LHCN-M2 (cell line): ENCODE measurements around the gene PRPF18. TPM values are rescaled to one million over a fixed set of nuclear protein-coding genes. Genes with fewer than 3 reads are reported as not detected.
A peak's percentile ranks its signal among the peaks of the same experiment; 100 is the strongest.
"Not testable (repeated sequence)": the region's sequence is repeated elsewhere in the genome, so short reads cannot be mapped to it uniquely, and the experiment has no call there.

Source experiments
- DNase-seq: peaks from one replicate; pipeline ENCODE4 v3.0.0-alpha.2; 2012; ENCODE audit warnings: low read depth
- polyA plus RNA-seq: library from polyadenylated mRNA; unstranded; fragments of >200 nt; gene quantifications from one replicate; pipeline ENCODE4 v1.2.1, GENCODE V29; 2012; ENCODE audit warnings: missing spikeins
- total RNA-seq: library from RNA; depleted of rRNA; stranded (reverse); fragments of >200 nt; gene quantifications from 2 replicates; pipeline ENCODE4 v1.2.3, GENCODE V29; 2014; rRNA removed

PRPF18 gene, protein sequence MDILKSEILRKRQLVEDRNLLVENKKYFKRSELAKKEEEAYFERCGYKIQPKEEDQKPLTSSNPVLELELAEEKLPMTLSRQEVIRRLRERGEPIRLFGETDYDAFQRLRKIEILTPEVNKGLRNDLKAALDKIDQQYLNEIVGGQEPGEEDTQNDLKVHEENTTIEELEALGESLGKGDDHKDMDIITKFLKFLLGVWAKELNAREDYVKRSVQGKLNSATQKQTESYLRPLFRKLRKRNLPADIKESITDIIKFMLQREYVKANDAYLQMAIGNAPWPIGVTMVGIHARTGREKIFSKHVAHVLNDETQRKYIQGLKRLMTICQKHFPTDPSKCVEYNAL
- 32.6 and 33.1 TPM in 2 replicates for total RNA-seq
- 10.0 TPM for polyA plus RNA-seq

DNA sequence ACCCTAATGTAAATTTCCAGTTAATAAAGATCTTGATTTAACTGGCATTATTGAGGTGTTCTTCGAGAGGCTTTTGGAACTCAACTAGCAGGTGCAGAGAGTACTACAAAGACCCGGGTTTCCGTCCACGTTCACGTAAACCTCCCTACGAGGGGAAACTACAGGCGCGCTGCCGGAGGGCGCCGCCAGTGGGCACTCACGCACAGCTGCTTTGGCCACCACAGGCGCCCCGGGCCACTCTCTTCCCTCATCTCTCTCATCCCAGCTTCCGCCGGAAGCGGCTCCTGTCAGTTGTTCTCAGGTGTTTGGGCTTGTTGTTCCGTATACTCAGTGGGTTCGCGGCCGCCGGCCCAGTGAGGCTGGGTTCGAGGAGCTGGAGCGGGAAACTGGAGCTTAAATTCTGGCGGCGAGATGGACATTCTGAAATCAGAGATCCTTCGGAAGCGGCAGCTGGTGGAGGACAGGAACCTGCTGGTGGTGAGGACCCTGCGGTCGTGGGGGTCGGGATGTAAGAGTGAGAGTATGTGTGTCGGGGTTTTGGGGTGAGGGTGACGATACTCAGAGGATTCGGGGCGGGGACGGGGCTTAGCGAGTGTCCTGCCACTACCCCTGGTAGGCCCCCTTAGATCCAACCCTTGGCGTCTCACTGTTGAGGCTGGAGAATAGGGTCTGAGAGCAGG is at the start of gene PRPF18:
TSS of gene PRPF18 (plus strand) at position 290 of the 680 bp plus-strand sequence. CDS start at position 412, 122 bp downstream.
- peak; percentile 91 for DNase-seq

DNA sequence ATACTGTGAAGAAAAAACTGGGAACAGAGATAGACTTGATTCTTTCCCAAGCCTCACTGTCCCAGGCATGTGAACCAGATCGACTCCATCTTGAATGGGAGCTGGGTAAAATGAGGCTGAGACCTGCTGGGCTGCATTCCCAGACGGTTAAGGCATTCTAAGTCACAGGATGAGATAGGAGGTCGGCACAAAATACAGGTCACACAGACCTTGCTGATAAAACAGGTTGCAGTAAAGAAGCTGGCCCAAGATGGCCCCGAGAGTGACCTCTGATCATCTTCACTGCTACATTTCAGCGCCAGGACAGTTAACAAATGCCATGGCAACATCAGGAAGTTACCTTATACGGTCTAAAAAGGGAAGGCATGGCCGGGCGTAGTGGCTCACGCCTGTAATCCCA is 48.8 kb upstream of the PRPF18 start:
- DNase-seq, result not testable (repeated sequence)

DNA sequence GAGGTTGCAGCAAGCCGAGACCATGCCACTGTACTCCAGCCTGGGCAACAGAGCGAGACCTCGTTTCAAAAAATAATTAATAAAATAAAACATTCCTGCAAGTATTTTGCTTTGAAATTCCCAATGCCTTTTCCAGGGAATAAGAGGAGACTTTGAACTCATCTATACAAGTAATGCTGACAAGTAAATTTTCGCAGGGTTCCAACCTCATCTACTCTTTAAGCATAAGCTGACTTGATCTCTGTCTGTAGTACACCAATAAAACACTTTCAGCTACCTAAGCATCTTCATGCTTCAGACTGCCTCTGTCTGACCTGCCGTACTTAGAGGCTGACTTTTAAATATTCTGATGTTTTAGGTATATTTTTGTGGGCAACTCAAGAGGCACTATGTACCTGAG is 44.2 kb upstream of the PRPF18 start:
- no peak for DNase-seq

DNA sequence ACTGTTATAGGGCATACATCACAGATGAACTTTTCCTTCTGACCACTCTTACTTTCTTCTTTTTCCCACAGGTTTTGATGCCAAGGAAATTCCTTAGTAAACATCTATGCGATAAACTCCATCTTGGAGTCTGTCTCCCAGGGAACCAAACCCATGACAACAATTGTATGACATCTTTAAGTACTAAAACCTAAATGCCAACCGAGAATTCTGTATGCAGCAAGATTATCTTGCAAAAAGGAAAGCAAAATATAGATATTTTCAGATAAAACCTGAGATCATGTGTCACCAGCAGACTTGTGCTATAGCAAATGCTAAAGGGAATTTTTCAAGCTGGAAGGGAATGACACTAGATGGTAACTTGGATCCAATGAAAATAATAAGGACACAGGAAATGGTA is 36.0 kb upstream of the PRPF18 start:
- no peak for DNase-seq

DNA sequence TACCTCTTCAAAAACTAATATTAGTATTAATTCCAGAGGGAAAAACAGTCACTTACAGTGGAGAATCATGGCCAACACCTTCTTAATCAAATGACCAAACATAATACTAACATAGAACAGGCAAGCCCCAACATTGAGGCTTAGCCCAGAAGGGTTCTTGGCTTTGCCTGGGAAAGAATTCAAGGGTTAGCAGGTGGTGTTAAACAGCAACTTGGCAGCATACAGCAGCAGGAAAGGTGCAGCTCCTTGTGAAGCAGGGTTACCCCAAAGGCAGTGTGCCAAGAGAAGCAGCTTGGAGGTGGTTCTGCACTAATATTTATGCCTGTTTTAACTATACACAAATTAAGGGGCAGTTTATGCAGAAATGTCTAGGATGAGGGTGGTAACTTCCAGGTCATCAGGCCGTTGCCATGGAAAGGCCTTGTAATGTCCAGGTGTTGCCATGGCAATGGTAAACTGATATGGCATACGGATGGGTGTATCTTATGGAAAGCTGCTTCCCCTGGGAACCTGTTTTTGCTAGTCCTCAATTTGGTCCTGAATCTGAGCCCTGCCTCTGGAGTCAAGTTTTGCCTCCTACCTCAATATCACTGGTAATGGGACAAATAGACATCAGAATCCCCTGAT is 30.8 kb upstream of the PRPF18 start:
- peak; percentile 7 for DNase-seq

DNA sequence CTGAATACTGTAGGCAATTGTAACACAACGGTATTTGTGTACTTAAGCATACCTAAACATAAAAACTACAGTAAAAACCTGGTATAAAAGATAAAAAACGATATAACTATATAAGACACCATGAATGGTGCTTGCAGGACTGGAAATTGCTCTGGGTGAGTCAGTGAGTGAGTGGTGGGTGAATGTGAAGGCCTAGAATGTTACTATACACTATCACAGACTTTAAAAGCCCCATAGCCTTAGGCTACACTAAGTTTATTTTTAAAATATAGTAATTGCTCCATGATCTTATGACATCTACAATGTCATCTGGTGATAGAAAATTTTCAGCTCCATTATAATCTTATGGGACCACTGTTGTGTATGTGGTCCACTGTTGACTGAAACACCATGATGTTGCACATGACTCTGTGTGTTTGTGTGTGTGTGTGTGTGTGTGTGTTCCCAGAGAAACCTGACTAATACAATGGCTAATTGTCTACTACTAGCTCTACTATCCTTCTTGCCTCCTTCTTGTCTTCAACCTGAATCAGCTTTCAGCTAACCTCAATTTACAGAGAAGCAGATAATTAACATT is 27.6 kb upstream of the PRPF18 start:
- DNase-seq, result no peak

DNA sequence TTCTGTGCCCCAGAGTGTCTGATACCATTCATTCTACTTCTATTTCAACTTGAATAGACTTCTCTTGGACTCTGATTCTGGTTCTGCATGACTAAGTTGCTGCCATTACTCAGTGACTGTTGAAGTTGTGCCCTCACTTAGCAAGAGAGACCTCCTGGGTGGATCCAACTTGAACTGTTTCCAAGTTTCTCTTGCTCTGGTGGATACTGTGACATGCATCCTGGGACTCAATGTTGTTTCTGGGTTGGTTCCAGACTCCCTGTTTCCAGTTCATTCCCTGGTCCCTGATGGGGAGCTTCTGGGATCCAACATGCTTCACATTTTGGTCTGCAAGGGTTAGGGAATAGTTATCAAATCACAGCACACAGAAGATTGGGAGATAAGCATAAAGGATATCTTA is 26.2 kb upstream of the PRPF18 start:
- DNase-seq, result peak; percentile 38

DNA sequence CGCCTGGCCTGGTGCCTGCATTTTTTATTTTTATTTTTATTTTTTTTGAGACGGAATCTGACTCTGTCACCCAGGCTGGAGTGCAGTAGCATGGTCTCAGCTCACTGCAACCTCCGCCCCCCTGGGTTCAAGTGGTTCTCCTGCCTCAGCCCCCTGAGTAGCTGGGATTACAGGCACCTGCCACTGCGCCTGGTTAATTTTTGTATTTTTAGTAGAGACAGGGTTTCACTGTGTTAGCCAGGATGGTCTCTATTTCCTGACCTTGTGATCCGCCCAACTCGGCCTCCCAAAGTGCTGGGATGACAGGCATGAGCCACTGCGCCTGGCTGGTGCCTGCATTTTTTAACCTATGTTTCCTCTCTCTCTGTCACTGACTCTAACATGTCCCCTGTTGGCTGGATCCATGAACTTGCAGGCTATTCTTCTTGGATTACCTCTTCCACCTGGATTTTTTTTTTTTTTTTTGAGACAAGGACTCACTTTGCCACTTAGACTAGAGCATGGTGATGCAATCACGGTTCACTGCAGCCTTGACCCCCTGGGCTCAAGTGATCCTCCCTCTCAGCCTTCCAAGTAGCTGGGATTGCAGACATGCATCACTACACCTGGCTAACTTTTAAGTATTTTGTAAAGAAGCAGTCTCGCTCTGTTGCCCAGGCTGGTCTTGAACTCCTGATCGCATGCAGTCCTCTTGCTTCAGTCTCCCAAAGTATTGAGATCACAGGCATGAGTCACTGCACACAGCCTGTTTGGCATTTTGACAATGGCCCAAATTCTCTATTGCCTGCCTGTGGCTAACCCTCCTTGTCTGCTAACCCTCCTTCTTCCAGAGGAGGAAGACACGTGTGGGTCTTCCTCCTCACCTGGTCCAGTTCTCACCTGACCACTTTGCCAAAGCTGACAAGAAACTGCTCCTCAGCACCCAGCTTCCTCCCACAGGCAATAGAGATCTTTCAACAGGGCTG is 23.0 kb upstream of the PRPF18 start:
- DNase-seq, result no peak

DNA sequence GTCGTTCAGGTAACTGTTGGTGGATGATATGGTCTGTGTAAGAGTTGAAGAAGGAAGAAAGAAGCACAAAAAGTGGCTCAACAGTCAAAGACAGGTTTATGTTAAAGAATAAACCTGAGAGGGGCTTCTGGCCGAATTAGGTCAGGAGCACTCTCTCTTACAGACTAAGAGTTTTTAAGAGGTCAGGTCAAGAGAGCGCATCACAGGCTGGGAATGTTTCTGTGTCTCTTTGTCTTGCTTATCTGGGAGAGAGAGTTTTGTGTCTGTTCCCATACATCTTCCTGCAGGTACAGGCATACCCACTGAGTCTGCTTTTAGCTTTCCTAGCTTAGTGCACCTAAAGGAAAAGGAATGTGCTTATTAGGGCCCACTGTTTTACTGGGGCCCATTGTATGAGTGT is 22.2 kb upstream of the PRPF18 start:
- no peak for DNase-seq

DNA sequence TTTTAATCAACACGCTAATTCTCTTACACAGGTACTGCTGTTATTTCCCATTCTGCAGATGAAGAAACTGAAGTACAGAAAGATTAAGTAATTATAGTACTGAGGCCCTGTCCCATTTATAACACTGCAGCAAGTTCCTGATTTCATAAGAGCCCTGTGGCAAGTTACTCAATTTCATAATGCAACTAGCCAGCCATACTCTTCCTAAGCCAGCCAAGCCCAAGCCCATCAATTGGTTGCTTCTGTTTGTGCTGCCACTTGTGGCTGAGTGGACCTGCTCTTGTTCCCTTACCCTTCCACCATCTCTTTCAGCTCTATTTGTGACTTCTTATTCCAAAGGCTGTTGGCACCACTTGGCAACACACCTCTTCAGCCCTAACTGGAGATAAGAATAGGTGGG is 19.7 kb upstream of the PRPF18 start:
- no peak for DNase-seq

DNA sequence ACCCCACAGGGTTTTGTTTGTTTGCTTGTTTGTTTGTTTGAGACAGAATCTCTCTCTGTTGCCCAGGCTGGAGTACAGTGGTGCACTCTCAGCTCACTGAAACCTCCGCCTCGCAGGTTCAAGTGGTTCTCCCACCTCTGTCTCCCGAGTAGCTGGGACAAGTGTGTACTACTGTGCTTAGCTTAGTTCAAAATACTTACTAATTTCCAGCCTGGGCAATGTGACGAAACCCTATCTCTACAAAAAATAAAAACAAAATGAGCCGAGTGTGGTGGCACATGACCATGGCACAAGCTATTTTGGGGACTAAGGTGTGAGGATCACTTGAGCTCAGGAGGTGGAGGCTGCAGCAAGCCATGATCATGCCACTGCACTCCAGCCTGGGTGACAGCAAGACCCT is 15.2 kb upstream of the PRPF18 start:
- DNase-seq, result no peak

DNA sequence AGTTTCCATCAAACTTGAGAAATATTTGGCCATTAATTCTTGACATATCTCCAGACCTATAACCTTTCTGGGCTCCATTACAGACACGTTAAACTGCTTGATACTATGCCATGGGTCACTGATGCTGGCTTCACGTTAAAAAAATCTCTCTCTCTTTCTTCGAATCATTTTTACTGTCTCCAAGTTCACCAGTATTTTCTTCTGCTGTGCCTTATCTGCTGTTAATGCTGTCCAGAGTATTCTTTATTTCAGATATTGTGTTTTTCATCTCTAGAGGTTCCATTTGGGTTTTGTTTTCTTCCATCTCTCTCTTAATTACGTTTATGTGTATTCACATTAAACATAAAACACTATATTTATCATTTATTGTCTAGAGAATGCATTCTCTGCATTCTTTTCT is 12.8 kb upstream of the PRPF18 start:
- DNase-seq, result no peak

DNA sequence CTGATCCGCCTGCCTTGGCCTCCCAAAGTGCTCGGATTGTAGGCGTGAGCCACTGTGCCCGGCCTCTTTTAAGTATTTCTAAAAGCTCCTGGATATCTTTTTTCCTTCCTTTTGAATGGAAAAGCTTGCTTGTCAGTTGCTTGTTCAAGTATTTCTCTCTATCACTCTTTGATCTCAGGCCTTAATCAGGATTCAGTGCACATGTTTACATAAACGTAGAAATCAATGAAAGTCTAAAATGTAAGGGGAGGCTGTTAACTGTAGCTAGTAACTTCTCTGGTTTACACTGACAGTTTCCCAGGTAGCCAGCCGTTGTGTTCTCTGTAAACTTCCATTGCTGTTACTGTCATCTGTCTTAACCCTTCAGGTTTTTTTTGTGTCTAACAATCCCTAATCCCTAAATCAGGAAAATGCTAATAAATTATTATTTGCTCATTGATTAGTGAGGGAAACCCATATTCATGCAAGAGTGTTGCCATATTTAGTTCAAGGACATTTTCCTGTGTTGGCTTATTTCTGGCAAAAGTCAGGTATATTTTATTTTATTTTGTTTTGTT is 1.5 kb upstream of the PRPF18 start:
- DNase-seq, result no peak

DNA sequence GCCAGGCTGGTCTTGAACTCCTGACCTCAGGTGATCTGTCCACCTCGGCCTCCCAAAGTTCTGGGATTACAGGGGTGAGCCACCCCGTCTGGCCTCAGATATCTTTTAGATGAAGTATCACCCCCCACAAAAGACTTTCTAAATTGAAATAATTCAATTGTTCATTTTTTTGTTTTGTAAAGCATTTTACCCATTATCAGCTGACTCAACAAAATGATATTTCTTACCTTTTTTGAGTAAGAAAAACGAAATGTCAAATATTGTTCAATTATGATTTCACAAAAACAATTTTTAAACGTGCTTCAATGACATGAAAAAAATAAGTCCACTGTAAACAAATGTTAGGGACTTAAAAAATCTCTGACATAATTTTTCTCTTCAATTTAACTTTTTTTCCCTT is 822 bp upstream of the PRPF18 start:
- DNase-seq, result no peak

DNA sequence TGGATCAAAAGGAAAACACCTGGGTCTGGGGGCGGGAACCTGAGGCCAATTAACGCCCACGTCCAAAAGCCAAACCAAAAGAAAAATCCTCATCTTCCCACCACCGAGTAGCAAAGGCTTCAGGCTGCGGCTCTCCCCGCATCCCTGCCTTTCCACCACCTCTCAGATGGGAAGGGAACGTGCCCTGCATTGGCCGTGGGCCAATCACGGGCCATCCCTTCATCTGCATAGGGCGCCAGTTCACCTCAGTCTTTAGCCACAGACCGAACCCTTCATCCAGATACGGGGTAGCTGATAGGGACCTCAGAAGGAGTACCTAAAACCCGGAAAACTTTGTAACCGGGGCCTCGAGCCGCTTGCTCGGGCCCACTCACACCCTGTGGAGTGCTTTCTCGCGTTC is 626 bp downstream of the PRPF18 start:
- peak; percentile 1 for DNase-seq

DNA sequence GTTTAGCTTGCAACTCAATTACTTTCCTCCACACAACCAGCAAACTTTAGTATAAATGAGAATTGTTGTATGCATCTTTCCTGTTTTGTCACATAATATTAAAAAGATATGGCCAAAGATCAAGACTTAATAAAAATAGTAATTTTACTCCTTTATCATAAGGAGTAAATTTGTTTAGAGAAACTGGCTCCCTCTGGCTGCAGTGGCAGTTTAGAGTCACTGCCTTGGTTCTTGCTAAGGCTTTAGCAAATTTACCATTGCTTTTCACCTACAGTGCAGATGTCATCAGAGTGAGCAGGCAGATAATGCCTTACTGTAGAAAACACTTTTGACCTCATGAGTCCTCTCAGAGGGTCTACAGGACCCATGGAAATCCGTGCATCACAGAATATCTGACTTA is 2.6 kb downstream of the PRPF18 start:
- no peak for DNase-seq

DNA sequence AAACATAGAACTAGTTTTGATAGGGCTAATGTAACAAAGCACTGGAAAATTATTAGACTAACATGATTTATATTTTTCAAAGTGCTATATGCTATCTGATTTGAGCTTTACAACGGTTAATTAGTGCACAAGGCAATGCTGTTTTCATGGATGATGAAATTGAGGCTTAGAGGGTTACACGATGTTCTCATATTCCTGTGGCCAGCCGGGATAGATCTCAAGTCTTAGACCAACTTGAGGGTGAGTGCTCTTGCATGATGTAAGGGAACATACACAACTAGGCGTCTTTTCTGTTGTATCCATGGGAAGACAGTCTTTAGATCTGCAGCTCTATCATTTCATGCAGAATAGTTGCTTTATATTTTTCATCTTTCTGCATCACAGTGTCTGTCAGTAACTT is 4.1 kb downstream of the PRPF18 start:
- DNase-seq, result no peak

DNA sequence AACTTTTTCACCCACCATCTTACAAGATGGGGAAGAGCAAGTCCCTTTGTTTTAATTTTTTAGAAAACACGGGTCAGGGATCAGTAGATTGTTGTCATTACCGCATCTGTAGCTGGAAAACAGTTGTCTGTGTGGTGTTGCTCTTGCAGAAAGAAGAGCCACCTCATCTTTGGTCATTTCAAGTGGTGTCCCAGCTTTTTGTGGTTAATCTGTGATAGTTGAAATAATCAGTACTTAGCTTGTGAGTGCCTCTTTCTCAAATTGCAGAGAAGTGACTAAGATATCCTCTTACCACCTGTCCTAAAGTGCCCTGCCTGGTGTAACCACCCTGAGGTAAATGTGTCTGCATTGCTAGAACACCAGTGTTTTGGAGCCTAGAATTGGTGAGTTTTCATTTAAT is 5.5 kb downstream of the PRPF18 start:
- peak; percentile 46 for DNase-seq

DNA sequence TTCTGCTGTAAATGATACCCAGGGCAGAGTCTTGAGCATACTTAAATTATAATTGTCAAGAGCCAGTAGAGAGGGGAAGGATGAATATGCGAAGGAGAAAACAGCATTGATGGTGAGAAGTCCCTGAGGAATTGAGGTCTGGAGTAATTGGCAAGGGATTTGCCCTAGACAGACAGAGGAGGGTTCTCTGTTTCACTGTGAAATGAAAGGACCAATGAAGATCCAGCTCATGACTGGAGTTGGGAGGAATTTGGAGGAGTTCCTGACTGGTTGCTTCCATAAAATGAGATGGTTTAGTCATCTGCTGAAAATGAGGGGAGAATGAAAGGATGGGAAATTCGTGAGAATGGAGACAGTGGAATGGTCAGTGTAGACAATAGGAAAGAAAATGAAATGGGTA is 6.8 kb downstream of the PRPF18 start:
- DNase-seq, result peak; percentile 45

DNA sequence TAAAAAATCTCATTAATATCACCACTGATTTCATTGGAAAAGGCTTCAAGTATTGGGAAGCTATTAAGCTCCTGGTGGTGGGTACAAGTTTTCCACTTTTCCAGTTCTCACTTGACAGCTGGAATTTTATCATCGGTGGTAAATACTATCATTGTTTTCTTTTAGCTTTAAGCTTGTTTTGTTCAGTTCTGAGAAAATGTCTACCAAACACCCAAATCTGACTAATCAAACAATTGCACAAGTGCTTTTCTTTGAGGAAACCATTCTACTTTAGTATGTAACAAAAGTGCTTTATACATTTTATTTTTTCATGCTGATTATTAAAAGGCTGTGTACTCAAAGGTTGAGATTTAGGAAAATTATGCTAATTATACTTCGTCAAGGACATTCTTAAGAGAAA is 7.9 kb downstream of the PRPF18 start:
- DNase-seq, result peak; percentile 28

DNA sequence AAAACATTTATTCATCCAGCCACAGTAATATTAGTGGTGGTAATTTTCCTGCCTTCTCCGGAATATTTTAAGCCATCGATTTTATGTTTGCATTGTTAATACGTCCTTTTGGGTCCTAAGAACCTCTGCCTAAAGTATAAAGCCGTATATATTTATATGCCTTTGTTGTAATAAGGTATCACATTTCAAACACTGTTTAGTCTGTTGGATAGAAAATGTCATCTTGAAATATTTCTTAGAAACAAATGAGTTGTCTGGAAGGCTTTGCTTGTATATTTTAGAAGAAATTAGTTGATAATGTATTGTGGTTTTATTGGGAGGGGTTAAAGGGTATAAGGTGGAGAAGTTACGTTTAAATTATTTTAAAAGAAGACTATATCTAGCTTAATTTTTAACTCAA is 11.1 kb downstream of the PRPF18 start:
- DNase-seq, result no peak
